Measurements from ENCODE around the gene VPS16.

- TF ChIP-seq SOX15 (CRISPR knock-in tag; IDR thresholded peaks at IDR 0.05) (no peak), MAX (CRISPR knock-in tag; IDR thresholded peaks at IDR 0.05) (peak; percentile 44; the same call in 1 of the 2 replicates), ZNF263 (CRISPR knock-in tag; IDR thresholded peaks at IDR 0.05; ENCODE audit: low read depth) (no peak), ZNF121 (CRISPR knock-in tag; IDR thresholded peaks at IDR 0.05) (no peak), RELA (CRISPR knock-in tag; IDR thresholded peaks at IDR 0.05; ENCODE audit: borderline replicate concordance) (no peak), SP1 (CRISPR knock-in tag; conservative IDR thresholded peaks at IDR 0.05) (no peak), ZNF232 (CRISPR knock-in tag; IDR thresholded peaks at IDR 0.05) (no peak), NR3C1 (CRISPR knock-in tag; conservative IDR thresholded peaks at IDR 0.05; ENCODE audit: low read depth) (0 out of 2 replicates have a peak, but pooled peaks have one; percentile 31), FOXJ3 (CRISPR knock-in tag; IDR thresholded peaks at IDR 0.05; ENCODE audit: borderline replicate concordance) (no peak), NR1H2 (CRISPR knock-in tag; IDR thresholded peaks at IDR 0.05) (no peak)
- TF ChIP-seq, protein P1, sequence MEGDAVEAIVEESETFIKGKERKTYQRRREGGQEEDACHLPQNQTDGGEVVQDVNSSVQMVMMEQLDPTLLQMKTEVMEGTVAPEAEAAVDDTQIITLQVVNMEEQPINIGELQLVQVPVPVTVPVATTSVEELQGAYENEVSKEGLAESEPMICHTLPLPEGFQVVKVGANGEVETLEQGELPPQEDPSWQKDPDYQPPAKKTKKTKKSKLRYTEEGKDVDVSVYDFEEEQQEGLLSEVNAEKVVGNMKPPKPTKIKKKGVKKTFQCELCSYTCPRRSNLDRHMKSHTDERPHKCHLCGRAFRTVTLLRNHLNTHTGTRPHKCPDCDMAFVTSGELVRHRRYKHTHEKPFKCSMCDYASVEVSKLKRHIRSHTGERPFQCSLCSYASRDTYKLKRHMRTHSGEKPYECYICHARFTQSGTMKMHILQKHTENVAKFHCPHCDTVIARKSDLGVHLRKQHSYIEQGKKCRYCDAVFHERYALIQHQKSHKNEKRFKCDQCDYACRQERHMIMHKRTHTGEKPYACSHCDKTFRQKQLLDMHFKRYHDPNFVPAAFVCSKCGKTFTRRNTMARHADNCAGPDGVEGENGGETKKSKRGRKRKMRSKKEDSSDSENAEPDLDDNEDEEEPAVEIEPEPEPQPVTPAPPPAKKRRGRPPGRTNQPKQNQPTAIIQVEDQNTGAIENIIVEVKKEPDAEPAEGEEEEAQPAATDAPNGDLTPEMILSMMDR (IDR thresholded peaks at IDR 0.05), result no peak
- TF ChIP-seq, protein P2, sequence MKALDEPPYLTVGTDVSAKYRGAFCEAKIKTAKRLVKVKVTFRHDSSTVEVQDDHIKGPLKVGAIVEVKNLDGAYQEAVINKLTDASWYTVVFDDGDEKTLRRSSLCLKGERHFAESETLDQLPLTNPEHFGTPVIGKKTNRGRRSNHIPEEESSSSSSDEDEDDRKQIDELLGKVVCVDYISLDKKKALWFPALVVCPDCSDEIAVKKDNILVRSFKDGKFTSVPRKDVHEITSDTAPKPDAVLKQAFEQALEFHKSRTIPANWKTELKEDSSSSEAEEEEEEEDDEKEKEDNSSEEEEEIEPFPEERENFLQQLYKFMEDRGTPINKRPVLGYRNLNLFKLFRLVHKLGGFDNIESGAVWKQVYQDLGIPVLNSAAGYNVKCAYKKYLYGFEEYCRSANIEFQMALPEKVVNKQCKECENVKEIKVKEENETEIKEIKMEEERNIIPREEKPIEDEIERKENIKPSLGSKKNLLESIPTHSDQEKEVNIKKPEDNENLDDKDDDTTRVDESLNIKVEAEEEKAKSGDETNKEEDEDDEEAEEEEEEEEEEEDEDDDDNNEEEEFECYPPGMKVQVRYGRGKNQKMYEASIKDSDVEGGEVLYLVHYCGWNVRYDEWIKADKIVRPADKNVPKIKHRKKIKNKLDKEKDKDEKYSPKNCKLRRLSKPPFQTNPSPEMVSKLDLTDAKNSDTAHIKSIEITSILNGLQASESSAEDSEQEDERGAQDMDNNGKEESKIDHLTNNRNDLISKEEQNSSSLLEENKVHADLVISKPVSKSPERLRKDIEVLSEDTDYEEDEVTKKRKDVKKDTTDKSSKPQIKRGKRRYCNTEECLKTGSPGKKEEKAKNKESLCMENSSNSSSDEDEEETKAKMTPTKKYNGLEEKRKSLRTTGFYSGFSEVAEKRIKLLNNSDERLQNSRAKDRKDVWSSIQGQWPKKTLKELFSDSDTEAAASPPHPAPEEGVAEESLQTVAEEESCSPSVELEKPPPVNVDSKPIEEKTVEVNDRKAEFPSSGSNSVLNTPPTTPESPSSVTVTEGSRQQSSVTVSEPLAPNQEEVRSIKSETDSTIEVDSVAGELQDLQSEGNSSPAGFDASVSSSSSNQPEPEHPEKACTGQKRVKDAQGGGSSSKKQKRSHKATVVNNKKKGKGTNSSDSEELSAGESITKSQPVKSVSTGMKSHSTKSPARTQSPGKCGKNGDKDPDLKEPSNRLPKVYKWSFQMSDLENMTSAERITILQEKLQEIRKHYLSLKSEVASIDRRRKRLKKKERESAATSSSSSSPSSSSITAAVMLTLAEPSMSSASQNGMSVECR (CRISPR knock-in tag; IDR thresholded peaks at IDR 0.05; ENCODE audit: borderline replicate concordance), result no peak
These were observed 40.6 kb upstream of the VPS16 start for GRCh38 chr20:2799688-2800520.
